ENCODE data around the gene TUBG1.
A peak's percentile ranks its signal among the peaks of the same experiment; 100 is the strongest.

Gene TUBG1

DNA sequence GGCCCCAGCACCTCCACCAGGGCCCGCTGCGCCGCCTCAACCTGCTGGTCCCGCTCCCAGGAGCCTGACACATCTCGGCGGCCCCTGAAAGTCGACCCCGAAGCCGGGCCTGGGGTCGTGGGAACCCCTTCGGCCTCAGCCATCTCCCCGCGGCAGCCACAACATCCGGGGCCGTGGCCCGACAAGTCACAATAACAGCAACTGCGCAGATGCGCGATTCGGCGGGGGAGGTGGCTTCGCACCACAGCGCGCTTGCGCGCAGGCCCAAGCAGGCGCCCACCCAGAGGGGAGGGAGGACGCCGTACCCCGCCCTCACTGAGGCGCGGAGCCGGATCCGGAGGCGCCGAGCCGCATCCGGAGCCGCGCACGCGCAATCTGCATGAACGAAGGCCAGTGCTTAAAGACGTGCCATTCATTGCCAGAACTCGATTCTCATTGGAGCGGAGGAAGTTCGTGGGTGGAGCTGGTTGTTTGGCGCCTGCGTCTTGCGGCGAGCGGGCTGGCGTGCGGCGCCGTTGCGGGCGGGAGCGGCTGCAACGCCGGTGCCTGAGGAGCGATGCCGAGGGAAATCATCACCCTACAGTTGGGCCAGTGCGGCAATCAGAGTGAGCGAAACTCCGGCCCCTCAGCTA, at the start of gene TUBG1, which contains the start of gene RETREG3:
TSS of gene TUBG1 (plus strand) at position 502 of the 632 bp plus-strand sequence. CDS start at position 557, 55 bp downstream.
TSS of gene RETREG3 (minus strand) at position 193 of the 632 bp plus-strand sequence. CDS start at position 143, 50 bp downstream.
- peak; percentile 98 for DNase-seq

DNA sequence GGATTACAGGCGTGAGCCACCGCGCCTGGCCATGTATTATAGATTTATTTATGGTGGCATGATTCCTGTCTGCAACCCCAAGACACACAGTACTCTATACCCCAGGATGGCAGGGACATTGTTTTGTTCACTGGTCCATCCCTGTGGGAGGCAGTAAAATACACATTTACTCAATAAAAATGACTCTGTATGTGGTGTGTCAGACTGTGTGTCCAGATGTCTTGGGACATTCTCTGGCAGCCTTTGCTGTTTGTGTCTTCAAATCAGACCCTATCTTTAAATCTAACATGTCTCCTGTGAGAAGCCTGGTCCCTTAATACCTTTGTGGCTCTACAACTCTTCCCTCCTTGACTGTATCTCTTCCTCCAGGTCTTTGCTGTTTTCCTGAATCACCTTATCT, 49.2 kb upstream of the TUBG1 start:
- DNase-seq = no peak

DNA sequence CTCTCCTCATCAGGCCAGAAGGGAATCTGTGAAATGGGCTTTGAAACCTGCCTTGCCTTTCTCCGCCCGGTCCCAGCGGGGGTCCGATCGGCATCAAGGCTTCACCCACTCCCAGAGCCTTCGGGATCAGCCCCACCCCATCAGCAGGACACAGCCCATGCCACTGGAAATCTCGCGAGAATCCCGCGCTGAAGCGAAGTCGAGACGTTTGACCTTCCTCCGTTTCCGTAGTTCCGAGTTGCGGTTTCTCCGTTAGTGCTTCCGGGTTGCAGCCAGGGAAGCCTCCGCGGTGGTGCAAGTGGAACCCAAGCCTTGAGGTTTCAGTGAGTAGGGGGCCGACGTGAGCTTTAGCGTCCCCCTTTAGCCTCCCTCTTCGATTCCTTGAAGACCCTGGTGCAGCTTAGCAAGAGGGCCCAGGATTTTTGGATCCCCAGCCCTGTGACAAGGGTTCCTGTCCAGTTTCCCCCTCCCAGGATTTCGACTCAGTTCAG, 47.5 kb upstream of the TUBG1 start, which contains the start of gene COASY:
TSS of gene COASY (plus strand) at position 252 of the 491 bp plus-strand sequence. CDS start 475 bp downstream, outside the sequence.
- DNase-seq = peak; percentile 90

DNA sequence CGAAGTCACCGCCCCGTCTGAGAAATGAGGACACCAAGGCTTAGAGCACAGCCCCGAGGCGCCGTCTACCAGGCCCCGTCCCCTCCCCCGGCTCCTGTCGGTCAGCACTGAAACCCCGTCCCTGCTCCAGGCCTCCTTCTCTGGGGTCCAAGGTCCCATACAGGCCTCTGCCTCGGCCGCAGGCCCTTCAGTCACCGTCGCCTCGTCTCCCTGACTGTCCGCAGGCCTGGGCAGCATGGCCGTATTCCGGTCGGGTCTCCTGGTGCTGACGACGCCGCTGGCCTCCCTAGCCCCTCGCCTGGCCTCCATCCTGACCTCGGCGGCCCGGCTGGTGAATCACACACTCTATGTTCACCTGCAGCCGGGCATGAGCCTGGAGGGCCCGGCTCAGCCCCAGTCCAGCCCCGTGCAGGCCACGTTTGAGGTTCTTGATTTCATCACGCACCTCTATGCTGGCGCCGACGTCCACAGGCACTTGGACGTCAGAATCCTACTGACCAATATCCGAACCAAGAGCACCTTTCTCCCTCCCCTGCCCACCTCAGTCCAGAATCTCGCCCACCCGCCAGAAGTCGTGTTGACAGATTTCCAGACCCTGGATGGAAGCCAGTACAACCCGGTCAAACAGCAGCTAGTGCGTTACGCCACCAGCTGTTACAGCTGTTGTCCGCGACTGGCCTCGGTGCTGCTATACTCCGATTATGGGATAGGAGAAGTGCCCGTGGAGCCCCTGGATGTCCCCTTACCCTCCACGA, 46.9 kb upstream of the TUBG1 start:
- DNase-seq = no peak

DNA sequence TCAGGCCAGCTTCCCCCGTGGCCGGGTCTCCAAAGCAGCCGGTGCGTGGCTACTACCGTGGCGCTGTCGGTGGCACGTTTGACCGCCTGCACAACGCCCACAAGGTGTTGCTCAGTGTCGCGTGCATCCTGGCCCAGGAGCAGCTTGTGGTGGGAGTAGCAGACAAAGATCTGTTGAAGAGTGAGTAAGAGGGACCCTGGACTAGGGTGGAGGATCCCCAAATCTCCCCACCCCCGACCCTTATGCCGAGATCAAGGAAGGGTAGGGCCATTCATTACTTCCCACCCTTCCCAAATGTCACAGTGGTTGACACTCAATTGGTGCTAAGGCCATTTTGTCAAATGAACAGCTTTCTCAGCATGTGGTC, 46.4 kb upstream of the TUBG1 start:
- DNase-seq = no peak

DNA sequence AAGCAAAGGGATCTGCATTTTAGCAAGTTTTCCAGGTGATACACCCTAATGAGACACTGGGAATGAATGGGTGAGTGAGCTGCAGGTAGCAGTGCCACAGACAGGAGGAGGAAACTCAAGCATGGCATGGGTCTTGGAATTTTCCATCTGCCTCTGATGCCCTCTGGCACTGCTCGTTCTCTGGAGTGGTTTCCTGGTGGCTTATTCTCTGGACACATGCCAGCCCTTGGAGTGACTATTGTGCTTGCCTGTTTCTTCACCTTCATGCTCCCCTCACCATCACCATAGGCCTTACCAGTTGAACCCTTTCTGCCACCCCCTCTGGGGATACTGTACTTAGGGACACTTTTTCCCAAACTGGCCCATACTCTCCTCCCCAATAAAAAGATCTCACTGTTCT, 45.9 kb upstream of the TUBG1 start:
- DNase-seq = no peak

DNA sequence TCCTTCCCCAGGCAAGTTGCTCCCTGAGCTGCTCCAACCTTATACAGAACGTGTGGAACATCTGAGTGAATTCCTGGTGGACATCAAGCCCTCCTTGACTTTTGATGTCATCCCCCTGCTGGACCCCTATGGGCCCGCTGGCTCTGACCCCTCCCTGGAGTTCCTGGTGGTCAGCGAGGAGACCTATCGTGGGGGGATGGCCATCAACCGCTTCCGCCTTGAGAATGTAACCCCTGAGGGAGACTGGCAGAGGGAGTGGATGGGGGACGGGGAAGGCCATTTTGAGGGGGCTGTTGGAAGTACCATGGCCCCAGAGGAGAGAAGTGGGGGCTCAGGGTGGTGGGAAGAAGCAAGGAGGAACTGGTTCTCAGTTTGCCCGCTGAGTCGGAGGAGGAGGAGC, 45.5 kb upstream of the TUBG1 start:
- no peak for DNase-seq

DNA sequence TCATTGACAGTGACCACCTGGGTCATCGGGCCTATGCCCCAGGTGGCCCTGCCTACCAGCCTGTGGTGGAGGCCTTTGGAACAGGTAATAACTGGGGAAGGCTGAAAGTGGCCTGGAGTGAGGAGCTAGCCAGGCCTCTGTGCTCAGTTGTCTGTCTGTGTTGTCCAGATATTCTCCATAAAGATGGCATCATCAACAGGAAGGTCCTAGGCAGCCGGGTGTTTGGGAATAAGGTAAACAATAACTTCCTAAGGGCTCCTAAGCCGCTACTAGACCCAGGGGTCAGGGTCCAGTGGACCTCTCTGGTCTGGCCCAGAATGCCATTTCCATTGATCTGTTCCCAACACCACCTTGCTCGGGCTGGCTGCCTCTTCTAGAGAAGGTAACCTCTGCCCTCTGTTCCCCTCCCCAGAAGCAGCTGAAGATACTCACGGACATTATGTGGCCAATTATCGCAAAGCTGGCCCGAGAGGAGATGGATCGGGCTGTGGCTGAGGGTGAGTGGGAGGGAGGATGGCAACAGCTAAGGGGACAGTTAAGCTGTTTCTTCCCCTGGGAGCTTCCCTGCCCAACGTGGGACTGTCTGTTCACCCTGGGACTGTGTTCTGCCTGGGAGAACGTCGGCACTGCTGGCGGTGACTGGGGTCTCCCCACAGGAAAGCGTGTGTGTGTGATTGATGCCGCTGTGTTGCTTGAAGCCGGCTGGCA, 44.5 kb upstream of the TUBG1 start:
- DNase-seq = no peak

DNA sequence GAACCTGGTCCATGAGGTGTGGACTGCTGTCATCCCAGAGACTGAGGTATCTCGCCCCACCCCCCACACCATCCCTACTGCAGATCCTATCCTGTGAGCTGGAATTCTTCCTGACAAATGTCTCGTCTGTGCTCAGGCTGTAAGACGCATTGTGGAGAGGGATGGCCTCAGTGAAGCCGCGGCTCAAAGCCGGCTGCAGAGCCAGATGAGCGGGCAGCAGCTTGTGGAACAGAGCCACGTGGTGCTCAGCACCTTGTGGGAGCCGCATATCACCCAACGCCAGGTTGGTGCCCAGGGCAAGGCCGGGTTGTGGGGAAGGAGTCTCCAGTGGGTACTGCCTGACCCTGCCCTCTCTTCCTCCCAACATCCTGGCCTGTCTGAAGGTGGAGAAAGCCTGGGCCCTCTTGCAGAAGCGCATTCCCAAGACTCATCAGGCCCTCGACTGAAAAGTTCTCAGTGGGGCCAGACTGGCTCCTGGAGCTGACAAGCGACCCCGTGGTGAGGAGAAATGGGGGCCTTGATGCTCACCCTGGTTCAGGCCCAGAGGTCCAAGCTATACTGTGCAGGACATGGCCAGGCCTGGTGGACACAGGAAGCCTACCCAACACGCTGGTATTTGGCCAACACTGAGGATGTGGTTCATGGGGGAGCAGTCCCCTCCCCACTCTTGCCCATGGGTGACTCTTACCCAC, 43.8 kb upstream of the TUBG1 start:
- no peak for DNase-seq

DNA sequence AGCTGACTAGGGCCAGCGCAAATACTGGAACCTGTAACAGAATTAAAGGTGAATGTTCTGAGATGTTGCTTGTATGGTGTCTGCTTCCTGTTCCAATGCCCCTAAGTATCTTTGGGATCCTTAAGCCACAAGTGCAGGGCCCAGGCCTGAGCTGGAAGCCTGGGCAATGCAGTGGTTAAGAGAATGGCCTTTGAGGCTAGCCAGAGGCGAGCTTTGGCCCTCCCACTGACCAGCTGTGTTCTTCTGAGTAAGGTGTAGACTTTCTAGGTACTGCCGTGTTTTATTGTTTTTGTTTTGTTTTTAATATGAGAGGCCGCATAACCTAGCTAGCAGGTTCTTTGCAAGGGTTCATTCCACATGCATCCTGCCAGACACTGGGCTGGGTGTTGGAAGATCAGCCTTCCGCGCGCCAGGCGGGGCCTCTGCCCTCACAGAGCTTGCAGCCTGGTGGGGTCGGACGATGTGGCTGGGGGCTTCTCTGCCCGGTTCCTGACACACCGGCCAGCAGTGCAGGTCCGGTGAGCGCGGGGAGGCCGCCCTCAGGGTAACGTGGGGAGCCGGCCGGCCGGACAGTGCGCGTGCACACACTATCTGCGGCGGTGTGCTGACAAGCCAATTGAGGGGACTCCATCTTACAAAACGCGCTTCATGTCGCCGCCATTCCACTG, 43.1 kb upstream of the TUBG1 start:
- no peak for DNase-seq

DNA sequence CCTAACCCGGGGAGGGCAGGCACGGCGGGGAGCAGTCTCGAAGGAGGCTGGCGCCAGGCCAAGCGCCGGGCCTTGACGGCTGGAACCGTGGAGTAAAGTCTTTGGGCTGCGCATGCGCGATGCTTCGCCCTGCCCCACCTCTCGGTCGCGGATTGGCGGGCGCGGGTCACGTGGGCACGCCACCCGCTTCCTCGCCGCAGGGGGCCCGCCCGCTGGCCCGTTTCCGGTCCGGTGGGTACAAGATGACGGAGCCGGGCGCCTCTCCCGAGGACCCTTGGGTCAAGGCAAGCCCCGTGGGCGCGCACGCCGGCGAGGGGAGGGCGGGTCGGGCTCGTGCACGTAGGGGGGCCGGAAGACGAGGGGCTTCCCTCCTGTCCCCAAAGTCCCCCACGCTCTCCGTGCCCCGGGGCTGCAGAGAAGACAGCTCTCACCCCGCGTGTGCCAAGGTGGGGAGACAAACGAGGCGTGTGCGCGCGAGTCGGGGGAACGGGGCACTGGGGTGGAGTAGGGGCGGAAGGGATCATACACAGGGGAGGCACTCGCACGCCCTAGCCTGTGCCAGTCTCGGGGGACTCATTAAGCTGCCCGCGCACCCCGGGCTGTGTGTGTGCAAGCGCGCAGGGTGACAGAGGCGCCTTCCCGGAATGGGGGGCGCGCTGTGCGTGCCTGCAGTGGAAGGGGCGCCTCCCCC, 42.5 kb upstream of the TUBG1 start, which contains the start of gene MLX:
TSS of gene MLX (plus strand) at position 218 of the 691 bp plus-strand sequence. CDS start at position 243, 25 bp downstream.
- DNase-seq = peak; percentile 69

DNA sequence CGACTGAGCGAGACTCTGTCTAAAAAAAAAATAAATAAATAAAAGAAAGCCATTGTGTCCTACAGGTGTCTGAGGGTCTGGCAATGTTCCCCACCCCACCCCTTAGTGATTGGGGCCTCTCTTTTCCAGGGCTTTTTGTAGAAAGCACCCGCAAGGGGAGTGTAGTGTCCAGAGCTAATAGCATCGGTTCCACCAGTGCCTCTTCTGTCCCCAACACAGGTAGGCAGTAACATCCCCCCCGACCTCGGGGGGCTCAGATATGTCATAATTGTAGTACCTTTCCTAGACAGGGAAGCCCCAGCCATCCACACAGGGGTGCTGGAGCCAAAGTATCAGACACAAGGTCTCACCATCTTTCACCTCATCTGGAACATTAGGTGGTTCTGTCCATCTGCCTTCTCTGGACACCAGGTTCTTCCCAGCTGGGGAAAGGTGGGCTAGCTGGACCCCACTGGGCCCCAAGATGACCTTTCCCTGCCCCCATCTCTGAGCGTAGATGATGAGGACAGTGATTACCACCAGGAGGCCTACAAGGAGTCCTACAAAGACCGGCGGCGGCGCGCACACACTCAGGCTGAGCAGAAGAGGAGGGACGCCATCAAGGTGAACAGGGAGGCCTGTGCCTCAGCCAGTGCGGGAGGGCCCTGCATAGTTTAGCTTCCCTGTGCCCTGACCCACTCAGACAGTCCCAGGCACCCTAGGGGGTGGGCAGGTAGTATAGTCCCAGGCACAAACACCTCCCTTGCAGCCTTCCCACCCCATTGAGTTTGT, 41.0 kb upstream of the TUBG1 start:
- DNase-seq = no peak

DNA sequence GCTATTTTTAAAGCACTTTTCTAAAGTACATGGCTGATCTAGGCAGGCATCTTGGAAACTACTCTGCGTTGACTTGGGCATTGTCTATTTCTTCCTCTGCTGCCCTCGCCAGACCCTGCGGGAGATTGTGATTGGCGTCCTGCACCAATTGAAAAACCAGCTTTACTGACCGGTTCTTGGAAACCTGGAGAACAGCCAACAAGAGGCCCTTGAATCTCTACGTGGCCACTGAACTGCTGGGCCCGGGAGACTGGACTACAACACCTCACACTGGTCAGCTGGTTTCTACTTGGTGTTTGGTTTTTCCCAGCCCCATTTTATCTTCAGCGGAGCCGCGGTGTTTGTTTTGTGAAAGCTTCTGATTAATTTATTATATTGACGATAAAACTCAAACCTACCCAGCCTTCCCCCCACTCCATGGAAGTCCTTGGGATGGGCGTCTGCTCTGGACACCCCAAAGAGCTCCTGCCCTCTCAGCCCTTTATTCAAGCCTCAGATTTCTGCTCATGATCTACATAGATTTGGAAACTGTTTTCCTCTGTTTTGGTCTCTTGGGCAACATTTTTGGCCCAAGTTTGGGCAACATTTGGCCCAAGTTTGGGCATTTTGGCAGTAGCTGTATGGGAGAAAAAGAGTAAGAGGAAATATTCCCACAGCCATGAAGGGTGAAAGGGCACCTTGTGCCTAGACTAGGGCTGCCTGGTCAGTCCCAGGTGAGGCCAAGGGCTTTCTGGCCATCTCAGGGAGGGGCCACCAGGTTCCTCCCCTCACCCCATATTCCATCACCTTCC, 37.9 kb upstream of the TUBG1 start:
- no peak for DNase-seq

DNA sequence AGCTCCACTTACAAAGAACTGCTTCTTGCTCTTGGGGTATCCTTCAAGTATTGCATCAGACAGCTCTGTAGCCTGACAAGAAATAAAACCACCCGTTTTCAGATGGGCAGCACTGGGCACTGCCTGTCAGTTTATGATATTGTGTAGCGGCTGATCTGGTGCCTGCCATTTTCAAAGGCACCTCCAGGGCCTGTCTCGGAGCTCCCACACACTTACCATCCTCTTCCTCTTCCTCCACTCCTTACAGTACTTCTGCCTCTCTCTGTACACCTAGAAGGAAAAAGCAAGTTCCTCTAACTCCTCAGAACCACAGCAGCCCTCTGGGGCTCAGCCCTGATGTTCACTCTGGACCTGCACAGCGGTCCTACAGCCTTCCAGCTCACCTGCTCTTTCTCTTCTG, 36.4 kb upstream of the TUBG1 start:
- no peak for DNase-seq

DNA sequence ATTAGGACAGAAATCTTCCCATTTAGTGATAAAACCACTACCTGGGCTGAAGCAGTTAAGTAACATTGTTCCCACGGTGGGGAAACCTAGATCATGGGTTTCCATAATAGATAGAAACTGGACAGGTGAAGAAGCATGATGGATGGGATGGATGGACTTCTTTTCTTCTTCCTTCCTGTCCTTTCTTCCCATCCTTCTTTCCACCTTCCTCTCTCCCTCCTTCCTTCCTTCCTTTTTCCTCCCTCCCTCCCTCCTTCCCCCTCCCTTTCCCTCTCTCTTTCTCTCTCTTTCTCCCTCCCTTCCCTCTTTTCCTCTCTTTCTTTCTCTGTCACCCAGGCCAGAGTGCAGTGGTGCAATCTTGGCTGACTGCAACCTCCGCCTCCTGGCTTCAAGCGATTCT, 35.0 kb upstream of the TUBG1 start:
- no peak for DNase-seq

DNA sequence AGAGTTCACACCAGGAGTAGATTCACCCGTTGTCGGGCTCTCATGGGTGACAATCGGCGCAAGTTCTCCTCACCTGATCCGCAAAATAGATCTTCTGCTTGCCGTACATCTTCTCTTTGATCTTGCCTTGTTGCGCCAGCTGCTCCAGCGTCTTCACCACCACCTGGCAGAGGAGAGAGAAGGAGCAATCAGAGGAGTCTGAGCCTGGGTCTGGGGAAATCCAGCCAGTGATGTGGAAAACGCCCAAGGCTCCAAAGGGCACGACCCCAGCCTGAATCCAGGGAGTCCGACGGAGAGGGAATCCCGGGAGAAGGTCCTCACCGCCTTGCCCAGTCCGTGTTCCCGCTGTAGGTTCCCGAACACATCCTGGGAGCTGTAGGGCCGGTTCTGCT, 32.3 kb upstream of the TUBG1 start:
- DNase-seq = no peak

DNA sequence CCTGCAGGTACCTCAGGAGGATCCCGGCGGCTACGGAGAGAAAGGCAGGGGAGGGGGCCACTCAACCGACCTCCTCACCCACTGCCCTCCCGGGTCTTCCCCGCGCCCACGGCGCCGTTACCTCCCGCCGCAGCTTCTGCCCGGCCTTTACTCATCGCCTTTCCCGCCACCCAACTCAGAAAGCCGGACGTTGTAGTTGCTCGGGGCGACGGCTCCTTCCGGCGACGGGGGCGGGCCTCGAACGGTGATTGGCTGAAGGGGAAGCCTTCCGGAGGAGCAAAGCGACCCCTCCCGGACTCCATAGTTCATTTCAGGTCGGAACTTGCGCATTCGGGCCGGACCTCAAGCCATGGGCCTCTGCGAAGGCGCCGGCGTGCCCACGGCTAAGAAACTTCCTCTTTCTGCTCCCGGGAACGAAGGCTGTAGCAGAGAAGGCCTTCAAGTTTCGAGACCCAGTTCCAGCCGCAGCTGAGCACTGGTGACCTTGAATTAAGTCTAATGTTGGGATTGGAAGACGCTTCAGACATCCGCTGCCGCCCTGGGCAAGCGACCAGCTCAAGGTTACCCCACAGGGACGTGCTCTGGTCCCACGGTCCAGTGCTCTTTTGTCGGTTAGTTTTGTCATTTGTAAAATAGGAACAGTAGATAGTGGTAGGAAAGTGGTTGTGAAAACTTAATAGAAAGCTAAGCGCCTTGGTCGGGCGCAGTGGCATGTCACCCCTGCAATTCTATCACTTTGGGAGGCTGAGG, 31.8 kb upstream of the TUBG1 start, which contains the start of gene PSMC3IP:
TSS of gene PSMC3IP (minus strand) at position 198 of the 750 bp plus-strand sequence. CDS start at position 155, 43 bp downstream.
- peak; percentile 78 for DNase-seq

DNA sequence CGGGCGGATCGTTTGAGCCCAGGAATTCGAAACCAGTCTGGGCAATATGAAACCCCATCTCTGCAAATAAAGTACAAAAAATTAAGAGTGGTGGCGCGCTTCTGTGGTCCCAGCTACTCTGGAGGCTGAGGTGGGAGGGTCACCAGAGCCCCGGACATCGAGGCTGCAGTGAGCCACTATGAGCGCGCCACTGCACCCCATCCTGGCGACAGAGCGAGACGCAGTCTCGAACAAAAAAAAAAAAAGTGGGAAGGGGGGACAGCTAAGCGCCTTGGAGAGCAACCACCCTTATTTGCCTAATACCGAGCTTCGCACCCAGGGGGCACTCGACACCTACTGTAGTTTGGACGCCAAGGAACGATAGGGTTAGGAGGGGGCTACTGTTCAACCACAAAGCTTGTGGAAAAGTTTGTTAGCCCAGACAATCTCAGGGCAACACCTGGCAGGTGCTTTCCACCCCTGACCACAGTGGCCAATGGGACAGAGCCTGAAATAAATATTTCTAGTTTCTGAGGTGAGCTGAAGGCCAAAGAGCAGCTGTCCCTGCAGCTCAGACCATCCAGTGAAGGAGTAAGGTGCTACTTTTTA, 31.1 kb upstream of the TUBG1 start:
- peak; percentile 47 for DNase-seq
